NCI-H446 treated with DMSO at 0.1 percent for 48 hours (cell line): Measurements from ENCODE around the gene SCAF4.
"Not testable (repeated sequence)": the region's sequence is repeated elsewhere in the genome, so short reads cannot be mapped to it uniquely, and the experiment has no call there.

ENCODE experiments used
- DNase-seq: peaks from one replicate; lab custom pipeline; 2025; lab: John Stamatoyannopoulos, UW

The SCAF4 gene

DNA sequence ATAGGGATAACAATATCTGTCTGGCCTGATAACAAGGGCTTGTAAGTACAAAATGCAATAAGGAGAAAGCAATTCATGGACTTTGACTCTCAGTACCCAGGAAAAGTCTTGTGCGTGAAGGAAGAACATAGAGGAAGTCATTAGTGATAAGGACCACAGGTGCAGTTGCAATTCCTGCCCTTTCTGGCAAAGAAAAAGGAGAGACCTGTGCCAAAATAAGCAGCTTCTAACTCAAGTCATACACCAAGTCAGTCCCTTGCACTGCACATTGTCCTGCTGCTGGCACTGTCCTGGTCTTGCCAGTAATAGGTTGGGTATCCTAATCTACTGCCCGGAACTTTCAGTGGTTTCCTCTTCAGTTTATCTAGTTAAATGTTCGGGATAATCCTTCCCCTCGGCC is 87.3 kb downstream of the SCAF4 start:
- no peak for DNase-seq

DNA sequence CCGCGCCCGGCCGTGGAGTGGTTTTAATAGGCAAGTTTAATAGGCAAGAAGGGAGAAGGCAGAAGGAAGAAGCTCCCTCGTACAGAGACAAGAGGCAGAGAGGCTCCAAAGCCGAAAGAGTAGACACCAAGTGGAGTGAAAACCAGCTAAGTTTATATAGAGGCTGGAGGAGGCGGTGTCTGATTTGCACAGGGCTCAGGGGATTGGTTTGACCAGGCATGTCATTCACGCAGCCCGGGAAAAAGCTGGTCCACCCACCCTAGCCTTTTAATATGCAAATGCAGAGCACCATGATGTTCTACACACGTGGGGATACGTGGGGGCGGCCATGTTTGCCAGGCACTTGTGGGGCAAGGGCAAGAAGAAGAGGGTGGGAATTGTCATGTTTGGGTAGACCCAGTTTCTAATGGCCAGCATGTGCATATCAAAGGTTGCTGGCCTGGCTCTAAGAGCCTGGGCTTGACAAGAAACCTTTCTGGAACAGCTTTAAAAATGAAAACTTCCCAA is 90.4 kb downstream of the SCAF4 start:
- no peak for DNase-seq

DNA sequence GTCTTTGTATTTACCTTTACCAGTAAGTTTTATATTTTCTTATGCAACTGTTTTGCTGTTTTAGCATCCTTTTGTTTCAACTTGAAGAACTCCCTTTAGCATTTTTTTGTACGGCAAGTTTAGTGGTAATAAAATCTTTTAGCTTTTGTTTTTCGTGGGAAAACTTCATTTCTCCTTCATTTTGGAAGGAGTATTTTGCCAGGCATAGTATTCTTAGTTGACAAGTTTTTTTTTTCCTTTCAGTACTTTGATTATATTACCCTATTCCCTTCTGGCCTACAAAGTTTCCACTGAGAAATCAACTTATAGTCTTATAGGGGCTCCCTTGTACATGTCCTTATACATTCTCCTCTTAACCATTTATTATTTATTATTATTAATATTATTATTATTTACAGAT is 95.0 kb downstream of the SCAF4 start:
- DNase-seq, result no peak

GRCh38 chr21:31634993-31635392 is 96.9 kb downstream of the SCAF4 start:
- no peak for DNase-seq

DNA sequence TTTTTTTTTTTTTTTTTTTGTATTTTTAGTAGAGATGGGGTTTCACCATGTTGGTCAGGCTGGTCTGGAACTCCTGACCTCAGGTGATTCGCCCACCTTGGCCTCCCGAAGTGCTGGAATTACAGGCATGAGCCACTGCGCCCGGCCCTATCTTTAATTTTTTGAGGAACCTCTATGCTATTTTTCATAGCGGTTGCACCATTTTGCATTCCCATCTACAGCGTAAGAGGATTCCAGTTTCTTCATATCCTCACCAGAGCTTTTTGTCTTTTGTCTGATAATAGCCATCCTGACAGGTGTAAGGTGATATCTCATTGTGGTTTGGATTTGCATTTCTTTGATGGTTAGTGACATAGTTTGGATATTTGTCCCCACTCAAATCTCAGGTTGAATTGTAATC is 100.0 kb downstream of the SCAF4 start:
- not testable (repeated sequence) for DNase-seq

- peak; percentile 93 for DNase-seq
These were observed 101.8 kb downstream of the SCAF4 start for GRCh38 chr21:31629972-31630711.

DNA sequence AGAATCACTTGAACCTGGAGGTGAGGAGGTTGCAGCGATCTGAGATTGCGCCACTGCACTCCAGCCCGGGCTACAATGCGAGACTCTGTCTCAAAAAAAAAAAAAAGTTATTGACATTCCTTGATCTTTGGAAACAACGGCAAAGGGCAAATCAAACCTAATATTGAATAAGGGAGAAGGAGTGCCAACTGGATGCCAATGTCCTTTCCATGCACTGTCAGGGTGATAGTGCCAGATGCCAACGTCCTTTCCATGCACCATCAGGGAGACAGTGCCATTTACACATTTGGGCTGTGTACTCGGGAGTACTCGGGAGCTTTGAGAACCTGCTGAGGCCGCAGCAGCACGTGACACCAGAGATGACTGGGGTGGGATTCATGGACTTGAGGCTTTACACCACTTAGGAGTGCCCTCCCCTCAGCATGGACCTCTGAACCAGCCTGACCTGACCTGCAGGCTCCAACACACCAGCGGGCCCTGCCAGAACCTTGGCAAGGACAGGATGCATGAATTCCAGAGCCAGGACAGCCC is 106.9 kb downstream of the SCAF4 start:
- no peak for DNase-seq

GRCh38 chr21:31624181-31624580 is 107.7 kb downstream of the SCAF4 start:
- DNase-seq, result no peak

GRCh38 chr21:31623664-31624063 is 108.3 kb downstream of the SCAF4 start:
- no peak for DNase-seq

DNA sequence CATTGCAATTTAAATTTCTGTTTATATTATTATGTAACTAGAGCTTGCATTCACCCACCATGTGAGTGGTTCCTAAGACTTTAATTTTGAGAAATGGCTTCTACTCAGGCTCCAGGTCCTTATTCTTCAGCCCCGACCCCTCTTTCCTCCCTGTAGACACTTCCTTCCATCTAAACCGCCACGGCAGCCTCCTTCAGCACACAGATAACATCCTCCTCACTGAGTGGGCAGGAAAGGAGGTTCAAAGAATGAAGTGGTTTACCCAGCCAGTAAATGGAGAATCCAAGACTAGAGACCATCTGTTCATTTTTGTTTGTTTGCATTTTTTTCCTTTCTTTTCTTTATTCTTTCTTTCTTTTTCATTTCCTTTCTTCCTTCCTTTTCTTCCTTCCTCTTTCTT is 109.5 kb downstream of the SCAF4 start:
- no peak for DNase-seq
